GM19023 (cell line): ENCODE data around the gene OR5T1.

Experiments
- ATAC-seq: cut with Tn5 transposase; IDR thresholded peaks from one replicate; pipeline ENCODE4 v1.9.1; 2021; ENCODE audit warnings: mild to moderate bottlenecking, moderate library complexity; ENCODE audit not compliant: unreplicated experiment

The OR5T1 gene

GRCh38 chr11:56273854-56274253 is at the start of gene OR5T1:
Gene OR5T1 (plus strand): TSS chr11:56274154. CDS start chr11:56275639, 1,485 bp downstream.
- no peak for ATAC-seq

GRCh38 chr11:56234155-56234554 is 39.8 kb upstream of the OR5T1 start, which contains the start of gene OR5T2:
Gene OR5T2 (minus strand): TSS chr11:56234255. CDS start chr11:56233062, 1,193 bp downstream.
- no peak for ATAC-seq

GRCh38 chr11:56251954-56252353 is 22.0 kb upstream of the OR5T1 start, which contains the start of gene OR5T3:
Gene OR5T3 (plus strand): TSS chr11:56252254. CDS start chr11:56252254, 0 bp downstream.
- ATAC-seq = no peak

GRCh38 chr11:56271092-56271491 is 2.9 kb upstream of the OR5T1 start:
- no peak for ATAC-seq

GRCh38 chr11:56292154-56292553 is 18.2 kb downstream of the OR5T1 start, which contains the start of gene OR8H1:
Gene OR8H1 (minus strand): TSS chr11:56292254. CDS start chr11:56291062, 1,192 bp downstream.
- ATAC-seq = no peak

GRCh38 chr11:56296898-56297297 is 22.9 kb downstream of the OR5T1 start:
- no peak for ATAC-seq

- no peak for ATAC-seq
Observed at GRCh38 chr11:56307836-56308235, 33.9 kb downstream of the OR5T1 start.

GRCh38 chr11:56314844-56315243 is 40.9 kb downstream of the OR5T1 start, which contains the start of gene OR8K3:
Gene OR8K3 (plus strand): TSS chr11:56315144. CDS start chr11:56318307, 3,163 bp downstream.
- ATAC-seq = no peak
